ENCODE measurements around the gene SHC2.
A peak's percentile ranks its signal among the peaks of the same experiment; 100 is the strongest.
"Not testable (repeated sequence)": the region's sequence is repeated elsewhere in the genome, so short reads cannot be mapped to it uniquely, and the experiment has no call there.

SHC2 gene

GRCh38 chr19:387777-388176 lies 73.1 kb downstream of the SHC2 start:
- DNase-seq, result no peak

- not testable (repeated sequence) for DNase-seq
These were observed 74.1 kb downstream of the SHC2 start for GRCh38 chr19:386632-387301.

GRCh38 chr19:386189-386588 lies 74.6 kb downstream of the SHC2 start:
- DNase-seq, result not testable (repeated sequence)

GRCh38 chr19:384799-385169 lies 76.0 kb downstream of the SHC2 start:
- DNase-seq, result no peak

DNA sequence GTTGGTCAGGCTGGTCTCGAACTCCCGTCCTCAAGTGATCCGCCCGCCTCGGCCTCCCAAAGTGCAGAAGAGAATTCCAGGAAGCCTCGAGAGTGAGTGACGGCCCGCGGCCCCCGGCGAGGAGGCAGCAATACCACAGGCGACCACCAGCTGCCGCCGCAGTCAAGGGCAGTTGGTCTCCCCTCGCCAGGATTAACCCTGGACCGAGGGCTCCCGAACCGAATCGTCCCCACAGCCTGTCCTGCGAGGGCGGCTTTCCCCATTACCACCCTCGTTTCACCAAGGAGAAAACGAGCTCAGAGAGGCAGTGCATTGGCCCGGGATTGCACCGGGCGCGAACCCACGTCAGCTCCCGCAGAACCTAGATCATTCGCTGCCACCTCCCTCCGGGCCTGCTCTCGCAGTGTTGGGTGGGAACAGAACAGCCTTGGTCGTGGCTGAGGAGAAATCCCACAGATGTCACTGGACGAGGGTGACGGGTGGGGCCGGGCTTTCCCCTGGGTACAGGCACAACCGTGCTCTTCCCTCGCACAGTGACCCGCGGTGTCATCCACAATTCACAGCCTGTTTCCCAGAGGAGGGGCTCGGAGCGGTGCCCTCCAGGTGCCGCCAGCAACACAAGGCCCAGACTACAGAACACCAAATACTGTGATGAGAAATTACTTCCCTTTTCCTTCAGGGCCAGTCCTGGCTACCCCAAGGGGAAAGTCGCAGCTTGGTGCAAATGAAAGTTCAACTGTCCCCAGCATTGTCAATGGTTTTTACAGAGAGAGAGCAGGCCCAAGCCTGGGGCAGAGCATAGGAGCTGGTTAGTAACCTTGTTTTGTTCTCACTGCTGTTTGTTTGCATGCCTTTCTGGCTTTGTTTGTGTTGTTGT lies 76.7 kb downstream of the SHC2 start:
- no peak for DNase-seq

DNA sequence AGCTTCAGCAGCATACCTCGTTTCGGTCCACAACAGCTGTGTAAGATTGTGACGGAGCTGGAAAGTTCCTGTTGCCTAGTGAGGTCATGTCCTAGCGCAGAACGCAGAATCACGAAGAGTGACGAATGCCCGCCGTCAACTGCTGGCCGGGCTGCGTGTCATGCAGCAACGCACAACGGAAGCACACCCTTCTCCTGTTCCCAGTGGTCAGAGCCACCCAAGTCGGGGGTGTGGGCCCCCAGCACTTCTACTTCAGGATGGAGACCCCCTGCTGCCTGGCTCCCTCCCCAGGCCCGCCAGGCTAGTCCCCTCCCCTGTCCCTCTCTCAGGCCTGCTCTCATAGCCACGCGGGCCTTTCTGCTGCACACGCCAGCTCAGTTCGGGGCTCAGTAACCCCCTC lies 77.8 kb downstream of the SHC2 start:
- no peak for DNase-seq

GRCh38 chr19:382578-382977 lies 78.3 kb downstream of the SHC2 start:
- peak; percentile 42 for DNase-seq

GRCh38 chr19:381901-382300 lies 78.9 kb downstream of the SHC2 start:
- DNase-seq, result not testable (repeated sequence)

DNA sequence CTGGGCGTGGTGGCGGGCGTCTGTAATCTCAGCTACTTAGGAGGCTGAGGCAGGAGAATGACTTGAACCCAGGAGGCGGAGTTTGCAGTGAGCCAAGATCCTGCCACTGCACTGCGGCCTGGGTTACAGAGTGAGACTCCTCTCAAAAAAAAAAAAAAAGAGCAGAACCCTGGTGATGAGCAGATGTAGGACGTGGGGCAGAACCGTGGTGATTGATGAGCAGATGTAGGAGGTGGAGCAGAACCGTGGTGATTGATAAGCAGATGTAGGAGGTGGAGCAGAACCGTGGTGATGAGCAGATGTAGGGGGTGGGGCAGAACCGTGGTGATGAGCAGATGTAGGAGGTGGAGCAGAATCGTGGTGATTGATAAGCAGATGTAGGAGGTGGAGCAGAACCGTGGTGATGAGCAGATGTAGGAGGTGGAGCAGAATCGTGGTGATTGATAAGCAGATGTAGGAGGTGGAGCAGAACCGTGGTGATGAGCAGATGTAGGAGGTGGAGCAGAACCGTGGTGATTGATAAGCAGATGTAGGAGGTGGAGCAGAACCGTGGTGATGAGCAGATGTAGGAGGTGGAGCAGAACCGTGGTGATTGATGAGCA lies 80.1 kb downstream of the SHC2 start:
- not testable (repeated sequence) for DNase-seq

DNA sequence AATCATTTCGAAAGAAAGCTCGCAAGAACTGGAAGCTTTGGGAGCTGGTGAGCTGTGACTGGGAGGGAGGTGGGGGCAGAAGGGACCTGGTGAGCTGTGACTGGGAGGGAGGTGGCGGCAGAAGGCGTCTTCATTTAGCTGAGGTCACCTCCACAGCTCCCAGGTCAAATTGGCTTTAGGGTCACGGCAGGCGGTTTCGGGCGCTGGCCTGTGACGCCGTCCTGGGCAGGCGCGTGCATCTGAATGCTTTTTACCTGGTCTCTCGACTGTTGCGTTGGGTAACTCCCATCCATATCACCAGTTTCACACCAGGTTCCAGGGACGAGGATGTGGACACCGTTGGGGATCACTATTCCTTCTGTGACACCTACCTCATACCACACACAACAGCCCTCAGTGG lies 81.0 kb downstream of the SHC2 start:
- DNase-seq, result no peak

DNA sequence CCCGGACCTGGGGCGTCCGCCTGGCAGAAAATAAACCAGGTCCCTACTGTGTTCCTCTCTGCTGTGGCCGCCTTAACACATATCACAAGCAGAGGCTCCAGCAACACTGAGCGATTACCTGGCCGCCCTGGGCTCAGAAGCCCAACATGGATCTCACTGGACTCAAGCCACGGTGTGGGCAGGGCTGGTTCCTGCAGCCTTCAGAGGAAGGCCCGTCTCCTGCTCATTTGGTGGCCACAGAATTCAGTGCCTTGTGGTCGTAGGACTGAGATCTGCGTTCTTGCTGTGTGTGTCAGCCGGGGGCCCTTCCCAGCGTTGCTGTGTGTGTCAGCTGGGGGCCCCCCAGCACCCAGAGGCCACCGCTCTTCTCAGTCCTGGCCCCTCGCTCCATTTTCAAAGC lies 82.1 kb downstream of the SHC2 start:
- no peak for DNase-seq

GRCh38 chr19:377801-378581 lies 82.8 kb downstream of the SHC2 start:
- no peak for DNase-seq

DNA sequence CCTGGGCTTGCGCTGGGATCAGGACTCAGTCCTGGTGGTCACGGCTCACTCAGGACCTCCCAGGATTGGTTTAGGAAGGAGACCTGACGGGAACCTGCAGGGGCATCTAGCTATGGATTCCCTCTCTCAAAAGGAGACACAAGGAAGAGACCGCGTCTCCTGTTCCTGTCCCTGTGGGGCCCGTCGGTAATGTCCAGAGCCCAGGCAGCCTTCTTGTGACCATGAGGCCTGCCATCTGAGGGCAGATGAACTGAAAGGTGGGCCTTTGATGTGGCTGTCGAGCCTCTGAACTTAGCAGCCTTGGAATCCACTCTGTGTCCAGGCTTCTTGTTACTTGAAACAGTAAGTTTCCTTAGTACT lies 84.7 kb downstream of the SHC2 start:
- DNase-seq, result no peak

- no peak for DNase-seq
These were observed 85.3 kb downstream of the SHC2 start for GRCh38 chr19:375395-376110.

- no peak for DNase-seq
These were observed 86.0 kb downstream of the SHC2 start for GRCh38 chr19:374886-375235.

DNA sequence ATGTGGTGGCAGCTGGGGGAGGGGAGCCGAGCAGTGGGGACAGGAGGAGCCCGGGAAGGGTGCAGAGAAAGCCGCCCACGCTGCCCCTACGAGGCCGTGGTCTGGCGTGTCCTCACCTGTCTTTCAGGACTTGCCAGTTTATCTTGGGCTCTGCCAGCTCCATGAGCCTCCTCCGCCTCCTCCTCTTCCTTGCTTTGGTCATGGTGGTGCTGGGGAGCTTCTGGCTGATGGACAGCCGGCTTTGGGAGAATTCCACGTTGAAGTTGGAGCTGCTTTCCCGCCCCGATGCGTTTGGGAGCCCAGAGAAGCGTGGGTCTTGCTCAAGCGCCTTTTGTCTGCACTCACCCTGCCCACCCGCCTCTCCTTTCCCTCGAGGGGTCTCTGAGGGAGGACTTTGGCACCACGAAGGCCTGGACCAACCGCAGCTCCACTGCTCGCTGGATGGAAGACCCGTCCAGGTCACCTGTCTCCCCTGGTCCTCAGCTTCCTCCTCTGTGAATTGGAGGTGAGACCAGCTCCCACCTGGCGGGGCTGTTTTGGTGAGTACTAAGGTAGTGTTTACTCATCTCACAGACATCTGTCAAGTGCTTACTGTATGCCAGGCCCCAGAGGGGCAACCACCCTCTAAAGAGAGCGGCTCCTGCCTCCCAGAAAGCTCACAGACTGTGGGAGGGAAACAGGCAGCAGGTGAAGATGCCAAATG lies 86.5 kb downstream of the SHC2 start:
- DNase-seq, result no peak

DNA sequence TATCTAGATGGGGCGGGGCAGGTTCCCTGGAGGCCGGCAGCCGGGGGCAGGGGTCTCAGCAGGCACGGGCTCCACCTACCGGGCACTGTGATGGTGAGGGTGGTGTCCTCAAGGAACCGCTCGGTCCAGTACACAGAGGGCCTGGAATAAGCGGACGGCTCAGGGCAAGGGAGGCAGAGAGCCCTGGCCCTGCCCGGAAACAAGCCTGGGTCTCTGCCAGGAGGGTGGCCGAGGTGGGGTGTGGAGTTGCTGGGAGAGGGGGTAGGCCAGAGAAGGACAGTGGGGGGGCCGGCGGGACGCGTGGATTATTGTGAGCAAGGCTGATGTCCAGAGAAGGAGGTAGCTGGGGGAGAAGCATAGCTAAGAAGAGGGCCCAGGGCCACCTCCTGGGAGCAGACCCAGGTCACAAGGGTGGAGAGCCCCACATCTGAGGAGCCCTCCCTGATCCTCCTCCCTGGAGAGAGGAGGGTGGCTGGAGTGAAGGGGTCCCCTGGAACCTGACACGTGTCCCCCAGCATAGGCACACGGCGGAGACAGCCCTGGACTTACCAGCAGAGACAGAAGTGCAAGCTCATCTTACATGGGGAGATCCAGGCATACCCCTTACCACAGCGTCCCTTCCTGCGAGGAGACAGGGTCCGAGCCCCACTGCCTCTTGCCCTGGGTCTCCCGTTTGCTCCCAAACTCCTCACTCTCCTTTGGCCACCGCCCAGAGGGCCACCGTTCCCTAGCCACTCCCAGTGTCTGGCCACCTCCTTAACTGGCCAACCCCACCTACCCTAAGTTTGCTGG lies 87.2 kb downstream of the SHC2 start:
- no peak for DNase-seq

DNA sequence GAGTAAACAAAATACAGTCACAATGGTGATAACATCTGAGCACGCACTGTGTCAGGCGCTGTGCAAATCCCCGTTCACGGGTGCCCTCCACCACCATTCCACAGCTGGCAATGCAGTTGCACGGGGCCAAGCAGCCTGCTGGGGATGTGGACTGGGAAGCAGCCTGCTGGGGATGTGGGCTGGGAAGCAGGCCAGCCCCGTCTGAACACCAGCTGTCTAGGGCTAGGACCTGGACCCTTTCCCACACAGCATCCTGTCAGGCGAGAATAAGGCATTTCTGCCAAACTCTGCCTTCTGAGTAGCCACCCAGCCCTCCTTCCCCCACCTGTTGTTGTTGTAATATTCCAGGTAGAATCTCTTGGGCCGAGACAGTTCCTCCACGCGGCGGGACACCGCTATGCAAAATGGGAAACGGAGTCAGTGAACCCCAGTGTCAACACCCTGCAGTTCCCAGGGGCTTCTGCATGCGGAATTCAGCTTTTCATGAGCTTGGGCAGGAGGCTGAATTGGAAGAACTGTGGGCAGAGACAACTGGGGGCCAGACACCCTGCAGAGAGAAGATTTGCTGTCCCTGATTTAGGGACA lies 88.4 kb downstream of the SHC2 start:
- no peak for DNase-seq

- DNase-seq, result no peak
These were observed 89.2 kb downstream of the SHC2 start for GRCh38 chr19:371501-372168.
